ENCODE data around the gene GMDS. TPM values are rescaled to one million over a fixed set of nuclear protein-coding genes. Genes with fewer than 3 reads are reported as not detected.

GMDS gene
- total RNA-seq, 1 experiment from 2014 or later = 31.1 TPM

GRCh38 chr6:1626481-1626880 is 618.9 kb downstream of the GMDS start:
- CTCF ChIA-PET = no interaction called here
- Histone ChIP-seq H3K27me3 (replicated peaks; ENCODE audit: control insufficient read depth, insufficient read depth, low read length) (no peaks in the 10 kb centered on the region), H3K4me1 (peaks cover 16% of the 10 kb centered on the region), H3K4me3 (ENCODE audit: low read depth, low read length) (no peak overlapping the region), H3K9me3 (no peaks in the 10 kb centered on the region), H3K36me3 (ENCODE audit: control insufficient read depth, insufficient read depth, low read length) (no peaks in the 10 kb centered on the region)
- H3K27ac Mint-ChIP-seq (ENCODE audit: unreplicated experiment) = no peak overlapping the region
- no peak overlapping the region for H3K4me3 Mint-ChIP-seq (ENCODE audit: unreplicated experiment)
- H3K9me3 Mint-ChIP-seq (ENCODE audit: unreplicated experiment) = no peaks in the 10 kb centered on the region
- DNase-seq = no peak
- no TSS peak for BruUV-seq (replicated peaks)
- H3K36me3 Mint-ChIP-seq (ENCODE audit: insufficient read depth, unreplicated experiment) = no peaks in the 10 kb centered on the region
- POLR2A ChIA-PET = no interaction called here
- peaks cover 8% of the 10 kb centered on the region for H3K4me1 Mint-ChIP-seq (ENCODE audit: low read depth, unreplicated experiment)
- no peak for TF ChIP-seq CTCF (IDR thresholded peaks at IDR 0.05; ENCODE audit: insufficient read depth in 1 of 2, low read depth in 1 of 2, low read length in 1 of 2, severe bottlenecking in 1 of 2, unreplicated experiment in 1 of 2)
- intact Hi-C loops (cut with micrococcal nuclease; ENCODE audit: unreplicated experiment) = no loop called here
- H3K27me3 Mint-ChIP-seq (ENCODE audit: insufficient read depth, unreplicated experiment) = no peaks in the 10 kb centered on the region

GRCh38 chr6:1625794-1626435 is 619.5 kb downstream of the GMDS start:
- Histone ChIP-seq H3K4me3 (ENCODE audit: low read depth, low read length) (no peak overlapping the region), H3K9me3 (no peaks in the 10 kb centered on the region), H3K4me1 (peaks cover 10% of the 10 kb centered on the region), H3K36me3 (ENCODE audit: control insufficient read depth, insufficient read depth, low read length) (no peaks in the 10 kb centered on the region), H3K27me3 (replicated peaks; ENCODE audit: control insufficient read depth, insufficient read depth, low read length) (no peaks in the 10 kb centered on the region)
- no peaks in the 10 kb centered on the region for H3K36me3 Mint-ChIP-seq (ENCODE audit: insufficient read depth, unreplicated experiment)
- H3K4me1 Mint-ChIP-seq (ENCODE audit: low read depth, unreplicated experiment) = peaks cover 7% of the 10 kb centered on the region
- BruUV-seq (replicated peaks) = no TSS peak
- H3K4me3 Mint-ChIP-seq (ENCODE audit: unreplicated experiment) = no peak overlapping the region
- no peak for DNase-seq
- intact Hi-C loops (cut with micrococcal nuclease; ENCODE audit: unreplicated experiment) = no loop called here
- ChIA-PET POLR2A (no interaction called here), CTCF (interaction anchor here (0.8 kb wide), 1 partner anchor 14 kb away, joined by 3 read pairs; no protein-coding TSS in a partner anchor)
- no peak overlapping the region for H3K27ac Mint-ChIP-seq (ENCODE audit: unreplicated experiment)
- no peaks in the 10 kb centered on the region for H3K27me3 Mint-ChIP-seq (ENCODE audit: insufficient read depth, unreplicated experiment)
- TF ChIP-seq CTCF (IDR thresholded peaks at IDR 0.05; ENCODE audit: insufficient read depth in 1 of 2, low read depth in 1 of 2, low read length in 1 of 2, severe bottlenecking in 1 of 2, unreplicated experiment in 1 of 2) = no peak
- no peaks in the 10 kb centered on the region for H3K9me3 Mint-ChIP-seq (ENCODE audit: unreplicated experiment)

- intact Hi-C loops (cut with micrococcal nuclease; ENCODE audit: unreplicated experiment) = no loop called here
- no peak for TF ChIP-seq CTCF (IDR thresholded peaks at IDR 0.05; ENCODE audit: insufficient read depth in 1 of 2, low read depth in 1 of 2, low read length in 1 of 2, severe bottlenecking in 1 of 2, unreplicated experiment in 1 of 2)
- CTCF ChIA-PET = interaction anchor here (0.8 kb wide), 1 partner anchor 13 kb away, joined by 3 read pairs; no protein-coding TSS in a partner anchor
- Histone ChIP-seq H3K4me1 (peaks cover 2% of the 10 kb centered on the region), H3K36me3 (ENCODE audit: control insufficient read depth, insufficient read depth, low read length) (no peaks in the 10 kb centered on the region), H3K4me3 (ENCODE audit: low read depth, low read length) (no peak overlapping the region), H3K27me3 (replicated peaks; ENCODE audit: control insufficient read depth, insufficient read depth, low read length) (no peaks in the 10 kb centered on the region), H3K9me3 (no peaks in the 10 kb centered on the region)
- no TSS peak for BruUV-seq (replicated peaks)
- H3K27me3 Mint-ChIP-seq (ENCODE audit: insufficient read depth, unreplicated experiment) = no peaks in the 10 kb centered on the region
- no peak overlapping the region for H3K27ac Mint-ChIP-seq (ENCODE audit: unreplicated experiment)
- H3K36me3 Mint-ChIP-seq (ENCODE audit: insufficient read depth, unreplicated experiment) = no peaks in the 10 kb centered on the region
- no peaks in the 10 kb centered on the region for H3K9me3 Mint-ChIP-seq (ENCODE audit: unreplicated experiment)
- POLR2A ChIA-PET = no interaction called here
- no peak overlapping the region for H3K4me3 Mint-ChIP-seq (ENCODE audit: unreplicated experiment)
- H3K4me1 Mint-ChIP-seq (ENCODE audit: low read depth, unreplicated experiment) = no peaks in the 10 kb centered on the region
- no peak for DNase-seq
Measured at GRCh38 chr6:1624851-1625781, 620.3 kb downstream of the GMDS start.

Data from Caco-2 (cell line).